GM18907 (cell line): ENCODE measurements around the gene SEC61A2.

ENCODE experiments used
- ATAC-seq: cut with Tn5 transposase; IDR thresholded peaks from one replicate; pipeline ENCODE4 v1.9.1; 2021; ENCODE audit warnings: mild to moderate bottlenecking, moderate library complexity; ENCODE audit not compliant: unreplicated experiment

The SEC61A2 gene

GRCh38 chr10:12195603-12196506 lies 66.4 kb downstream of the SEC61A2 start, which contains the start of the genes CDC123 and NUDT5:
Gene CDC123 (plus strand): TSS chr10:12196188. CDS start chr10:12196246, 58 bp downstream.
Gene NUDT5 (minus strand): TSS chr10:12195891. CDS start chr10:12186291, 9,600 bp downstream.
- peak; percentile 91 for ATAC-seq

DNA sequence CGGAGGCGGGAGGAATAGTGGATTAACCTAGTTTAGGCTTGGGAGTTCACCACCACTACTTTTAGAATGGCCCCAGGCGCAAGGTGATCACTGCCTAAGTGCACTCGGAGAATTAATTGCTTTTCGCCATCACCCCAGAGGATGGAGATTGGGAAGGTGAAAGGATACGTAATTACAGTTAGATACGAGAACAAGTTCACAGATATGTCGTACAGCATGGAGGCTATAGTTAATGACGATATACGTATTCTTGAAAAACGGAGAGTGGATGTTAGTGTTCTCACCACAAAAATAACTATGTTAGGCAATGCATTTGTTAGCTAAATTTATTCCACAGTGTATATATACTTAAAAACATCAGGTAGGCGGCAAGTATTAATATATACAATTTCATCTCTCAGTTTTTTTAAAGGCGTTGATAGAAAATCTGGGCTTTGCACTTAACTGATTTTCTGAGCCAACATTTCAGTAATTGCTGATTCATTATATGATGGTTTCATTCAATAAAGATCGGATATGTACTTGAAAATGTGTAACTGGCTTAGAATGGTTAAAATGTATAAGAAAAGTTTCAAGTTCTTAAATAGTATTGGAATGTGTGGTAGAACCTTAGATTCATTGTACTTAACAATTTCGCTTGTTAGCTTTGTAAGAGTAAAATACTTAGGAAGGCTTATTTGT lies 67.2 kb downstream of the SEC61A2 start:
- peak; percentile 21 for ATAC-seq

- ATAC-seq = no peak
These were observed 68.7 kb downstream of the SEC61A2 start for GRCh38 chr10:12198156-12198555.

- ATAC-seq = no peak
These were observed 71.4 kb downstream of the SEC61A2 start for GRCh38 chr10:12200850-12201249.

DNA sequence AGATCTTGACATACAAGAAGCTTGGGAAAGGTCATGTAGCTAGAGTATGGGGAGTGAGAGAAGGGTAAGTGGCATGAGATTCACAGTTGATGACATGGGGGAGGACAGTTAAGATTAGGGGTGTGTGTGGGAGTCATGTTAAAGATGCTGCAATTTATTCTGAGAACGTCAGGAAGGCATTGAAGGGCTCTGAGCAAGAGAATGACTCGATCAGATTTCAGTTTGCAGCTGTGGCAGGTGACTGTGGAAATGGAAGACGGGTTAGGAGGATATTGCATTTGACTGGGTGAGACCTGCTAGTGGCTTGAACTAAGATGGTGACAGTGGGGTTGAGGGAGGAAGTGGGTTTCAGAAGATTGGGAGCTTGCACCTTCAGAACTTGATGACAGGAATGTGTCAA lies 72.1 kb downstream of the SEC61A2 start:
- no peak for ATAC-seq

GRCh38 chr10:12202226-12202625 lies 72.7 kb downstream of the SEC61A2 start:
- ATAC-seq = no peak

DNA sequence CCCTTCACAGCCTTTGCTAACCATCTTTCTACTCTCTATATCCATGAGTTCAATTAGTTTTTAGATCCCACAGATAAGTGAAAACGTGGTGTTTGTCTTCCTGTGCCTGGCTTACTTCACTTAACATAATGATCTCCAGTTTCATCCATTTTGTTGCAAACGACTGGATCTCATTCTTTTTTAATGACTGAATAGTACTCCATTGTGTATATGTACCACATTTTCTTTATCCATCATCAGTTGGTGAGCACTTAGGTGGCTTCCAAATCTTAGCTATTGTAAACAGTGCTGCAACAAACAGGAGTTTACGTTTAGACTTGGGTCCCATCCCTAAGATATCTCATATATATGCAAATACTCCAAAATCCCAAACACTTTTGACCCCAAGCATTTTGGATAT lies 75.6 kb downstream of the SEC61A2 start:
- ATAC-seq = no peak

- ATAC-seq = no peak
These were observed 77.6 kb downstream of the SEC61A2 start for GRCh38 chr10:12207114-12207513.

- ATAC-seq = no peak
These were observed 79.0 kb downstream of the SEC61A2 start for GRCh38 chr10:12208460-12208859.

GRCh38 chr10:12212454-12212853 lies 83.0 kb downstream of the SEC61A2 start:
- no peak for ATAC-seq

- ATAC-seq = no peak
These were observed 84.1 kb downstream of the SEC61A2 start for GRCh38 chr10:12213621-12214020.

DNA sequence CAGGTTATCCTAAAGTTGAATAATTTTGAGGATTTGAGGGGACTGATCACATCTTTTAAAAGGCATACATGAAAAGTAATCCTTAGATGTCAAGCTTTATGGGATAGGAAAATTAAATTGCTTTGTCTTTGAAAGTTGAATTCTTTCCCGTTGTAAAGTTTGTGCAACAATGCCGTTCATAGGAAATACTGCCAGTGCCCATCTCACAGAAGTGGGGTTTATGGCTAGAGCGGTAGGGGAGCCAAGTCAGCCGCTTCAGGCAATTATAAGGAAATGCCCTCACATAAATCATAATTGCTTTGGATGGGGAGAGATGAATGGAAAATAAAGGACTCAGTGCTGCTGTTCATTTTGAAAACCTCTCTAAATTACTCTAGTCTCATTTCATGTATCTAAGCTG lies 84.6 kb downstream of the SEC61A2 start:
- ATAC-seq = no peak

DNA sequence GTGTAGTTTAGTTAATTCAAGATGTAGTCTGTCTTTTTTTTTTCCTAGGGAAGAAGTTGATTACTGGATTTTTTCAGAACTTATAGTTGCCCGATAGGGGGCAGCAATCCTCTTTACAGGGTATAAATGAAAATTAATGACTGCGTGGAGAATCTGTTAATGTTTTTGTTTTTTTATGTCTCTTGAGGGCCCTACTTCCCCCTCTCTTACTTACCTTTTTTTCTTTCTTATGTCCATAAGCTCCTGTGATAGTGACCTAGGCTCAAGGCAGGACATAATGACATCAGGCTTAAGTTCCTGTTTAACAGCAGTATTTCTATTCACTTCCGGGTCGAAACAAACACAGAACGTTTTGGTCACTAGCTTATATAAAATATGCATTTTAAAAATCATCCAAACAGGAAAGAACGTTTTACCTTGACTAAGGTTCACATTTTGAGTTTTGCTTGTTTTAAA lies 85.3 kb downstream of the SEC61A2 start:
- no peak for ATAC-seq
